ENCODE data around the gene ITIH5. TPM values are rescaled to one million over a fixed set of nuclear protein-coding genes. Genes with fewer than 3 reads are reported as not detected.

The ITIH5 gene
- total and polyA plus RNA-seq, 4 donors = 0.88 to 68.5 (median 6.4) TPM

GRCh38 chr10:7703140-7703539, 36.4 kb upstream of the ITIH5 start, which contains the start of gene ITIH2:
ITIH2 (plus strand) TSS chr10:7703316; CDS start chr10:7703435, 119 bp downstream.
- Histone ChIP-seq H3K27ac (ENCODE audit: low read depth in 1 of 2, low read length in 1 of 2) (no peak within 1 kb of the TSS), H3K9ac (ENCODE audit: insufficient read depth in 1 of 2, low read length in 2 of 2) (no peak within 1 kb of the TSS), H3K4me3 (no peak within 1 kb of the TSS), H3K9me3 (ENCODE audit: control insufficient read depth in 4 of 4, insufficient read depth in 3 of 4, low read length in 3 of 4) (no peaks in the 10 kb centered on the region), H3K4me1 (ENCODE audit: control insufficient read depth in 5 of 5, insufficient read depth in 5 of 5, low read length in 5 of 5) (no peaks in the 10 kb centered on the region), H3K36me3 (ENCODE audit: control insufficient read depth in 4 of 4, insufficient read depth in 4 of 4, low read length in 4 of 4) (no peaks in the 10 kb centered on the region), H3K27me3 (ENCODE audit: control insufficient read depth in 3 of 3, insufficient read depth in 3 of 3, low read length in 2 of 3) (no peaks in the 10 kb centered on the region)
- DNase-seq (no peak), ATAC-seq (ENCODE audit: insufficient read depth, low FRiP score) (no peak)
- WGBS, 2 donors = 57 to 80% methylated on average over 4 of the region's 4 CpGs
- no peak for TF ChIP-seq CTCF (IDR thresholded peaks at IDR 0.05; ENCODE audit: control extremely low read depth, extremely low read depth)

GRCh38 chr10:7702288-7702812, 35.6 kb upstream of the ITIH5 start:
- Histone ChIP-seq H3K9ac (ENCODE audit: insufficient read depth in 1 of 2, low read length in 2 of 2) (no peak overlapping the region), H3K36me3 (ENCODE audit: control insufficient read depth in 4 of 4, insufficient read depth in 4 of 4, low read length in 4 of 4) (no peaks in the 10 kb centered on the region), H3K27ac (ENCODE audit: low read depth in 1 of 2, low read length in 1 of 2) (no peak overlapping the region), H3K4me1 (ENCODE audit: control insufficient read depth in 5 of 5, insufficient read depth in 5 of 5, low read length in 5 of 5) (no peaks in the 10 kb centered on the region), H3K4me3 (no peak overlapping the region), H3K9me3 (ENCODE audit: control insufficient read depth in 4 of 4, insufficient read depth in 3 of 4, low read length in 3 of 4) (no peaks in the 10 kb centered on the region), H3K27me3 (ENCODE audit: control insufficient read depth in 3 of 3, insufficient read depth in 3 of 3, low read length in 2 of 3) (no peaks in the 10 kb centered on the region)
- DNase-seq = no peak
- no peak for TF ChIP-seq CTCF (IDR thresholded peaks at IDR 0.05; ENCODE audit: control extremely low read depth, extremely low read depth)
- WGBS, 2 donors = 86 to 93% methylated on average over 4 of the region's 4 CpGs
- no peak for ATAC-seq (ENCODE audit: insufficient read depth, low FRiP score)

GRCh38 chr10:7701158-7701742, 34.5 kb upstream of the ITIH5 start:
- Histone ChIP-seq H3K9ac (ENCODE audit: insufficient read depth in 1 of 2, low read length in 2 of 2) (no peak overlapping the region), H3K36me3 (ENCODE audit: control insufficient read depth in 4 of 4, insufficient read depth in 4 of 4, low read length in 4 of 4) (no peaks in the 10 kb centered on the region), H3K27me3 (ENCODE audit: control insufficient read depth in 3 of 3, insufficient read depth in 3 of 3, low read length in 2 of 3) (no peaks in the 10 kb centered on the region), H3K9me3 (ENCODE audit: control insufficient read depth in 4 of 4, insufficient read depth in 3 of 4, low read length in 3 of 4) (no peaks in the 10 kb centered on the region), H3K4me3 (no peak overlapping the region), H3K27ac (ENCODE audit: low read depth in 1 of 2, low read length in 1 of 2) (no peak overlapping the region), H3K4me1 (ENCODE audit: control insufficient read depth in 5 of 5, insufficient read depth in 5 of 5, low read length in 5 of 5) (peaks cover 0 to under 1% (median 0%) of the 10 kb centered on the region in 5 donors)
- TF ChIP-seq CTCF (IDR thresholded peaks at IDR 0.05; ENCODE audit: control extremely low read depth, extremely low read depth) = no peak
- DNase-seq (no peak), ATAC-seq (ENCODE audit: insufficient read depth, low FRiP score) (no peak)
- 93 to 95% methylated on average over 8 of the region's 8 CpGs for WGBS, 2 donors

All from lung (tissue), 12 donors.